IMR-90 (cell line): ENCODE results near the gene ITM2C.

Experiments
- CEBPB ChIP-seq: IDR thresholded peaks from 2 replicates; pipeline ENCODE4 v1.6.1; 2012; ENCODE audit warnings: low read depth, low read length, improper control_type of control experiment
- CHD1 ChIP-seq: IDR thresholded peaks from 2 replicates; pipeline ENCODE4 v1.6.1; 2012; ENCODE audit warnings: low read depth, low read length, improper control_type of control experiment
- FOS ChIP-seq: fragments of 150-350 bp; IDR thresholded peaks from 2 replicates; pipeline ENCODE4 v1.6.1; 2016; ENCODE audit warnings: low read depth, low read length
- POLR2A ChIP-seq: IDR thresholded peaks from 2 replicates; pipeline ENCODE4 v1.6.1; 2012; ENCODE audit warnings: mild to moderate bottlenecking, low read depth, low read length
- SMC3 ChIP-seq: fragments of 150-350 bp; IDR thresholded peaks from 2 replicates; pipeline ENCODE4 v1.6.1; 2016; ENCODE audit warnings: low read depth, mild to moderate bottlenecking, antibody characterized with exemption, low read length, moderate library complexity
- TF ChIP-seq, protein P1 (sequence below): conservative IDR thresholded peaks from 2 replicates; pipeline ENCODE4 v1.5.1; 2012; ENCODE audit warnings: mild to moderate bottlenecking, low read depth, low read length, improper control_type of control experiment

GRCh38 chr2:230890646-230891045 is 25.9 kb downstream of the ITM2C start:
- TF ChIP-seq, protein P1, sequence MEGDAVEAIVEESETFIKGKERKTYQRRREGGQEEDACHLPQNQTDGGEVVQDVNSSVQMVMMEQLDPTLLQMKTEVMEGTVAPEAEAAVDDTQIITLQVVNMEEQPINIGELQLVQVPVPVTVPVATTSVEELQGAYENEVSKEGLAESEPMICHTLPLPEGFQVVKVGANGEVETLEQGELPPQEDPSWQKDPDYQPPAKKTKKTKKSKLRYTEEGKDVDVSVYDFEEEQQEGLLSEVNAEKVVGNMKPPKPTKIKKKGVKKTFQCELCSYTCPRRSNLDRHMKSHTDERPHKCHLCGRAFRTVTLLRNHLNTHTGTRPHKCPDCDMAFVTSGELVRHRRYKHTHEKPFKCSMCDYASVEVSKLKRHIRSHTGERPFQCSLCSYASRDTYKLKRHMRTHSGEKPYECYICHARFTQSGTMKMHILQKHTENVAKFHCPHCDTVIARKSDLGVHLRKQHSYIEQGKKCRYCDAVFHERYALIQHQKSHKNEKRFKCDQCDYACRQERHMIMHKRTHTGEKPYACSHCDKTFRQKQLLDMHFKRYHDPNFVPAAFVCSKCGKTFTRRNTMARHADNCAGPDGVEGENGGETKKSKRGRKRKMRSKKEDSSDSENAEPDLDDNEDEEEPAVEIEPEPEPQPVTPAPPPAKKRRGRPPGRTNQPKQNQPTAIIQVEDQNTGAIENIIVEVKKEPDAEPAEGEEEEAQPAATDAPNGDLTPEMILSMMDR = no peak
- TF ChIP-seq FOS (no peak), CEBPB (no peak), SMC3 (no peak), CHD1 (no peak), POLR2A (no peak)
